ENCODE results near the gene OXNAD1. TPM values are rescaled to one million over a fixed set of nuclear protein-coding genes. Genes with fewer than 3 reads are reported as not detected.
A peak's percentile ranks its signal among the peaks of the same experiment; 100 is the strongest.

Gene OXNAD1
- total RNA-seq, result 109 TPM
- 10 to 100 TPM; 31.1 to 67.1 (median 50.4) TPM for polyA plus RNA-seq

GRCh38 chr3:16264708-16265454 is at the start of gene OXNAD1, which contains the start of gene DPH3:
OXNAD1 (plus strand) TSS chr3:16265212; CDS start chr3:16270953, 5,741 bp downstream.
DPH3 (minus strand) TSS chr3:16264943; CDS start chr3:16264876, 67 bp downstream.
- Histone ChIP-seq H3K4me3 (ENCODE audit: low read depth, low read length) (peak within 1 kb of the TSS; percentile 96), H3K4me1 (ENCODE audit: control insufficient read depth, insufficient read depth, low read length, poor library complexity, severe bottlenecking) (peaks cover 17% of the 10 kb centered on the region), H3K9me3 (ENCODE audit: control insufficient read depth in 2 of 2, low read length in 2 of 2) (no peaks in the 10 kb centered on the region), H3K36me3 (ENCODE audit: control insufficient read depth, insufficient read depth, low read length) (peaks cover 12% of the 10 kb centered on the region), H3K27ac (ENCODE audit: insufficient read depth, low read length, poor library complexity, severe bottlenecking) (peak within 1 kb of the TSS; percentile 94), H3K27me3 (ENCODE audit: control insufficient read depth, insufficient read depth, low read length) (no peaks in the 10 kb centered on the region)
- peak within 1 kb of the TSS; percentile 98 to 99 (median 99) for H3K27ac Mint-ChIP-seq
- ATAC-seq (ENCODE audit: low read depth in 2 of 2) (peak; percentile 95 to 96), DNase-seq (peak; percentile 99 to 100 (median 99))
- peaks cover 6% of the 10 kb centered on the region for H3K36me3 Mint-ChIP-seq
- peaks cover 20 to 47% (median 26%) of the 10 kb centered on the region in 4 donors for H3K4me1 Mint-ChIP-seq
- H3K9me3 Mint-ChIP-seq, result no peaks in the 10 kb centered on the region
- no peaks in the 10 kb centered on the region for H3K27me3 Mint-ChIP-seq
- peak within 1 kb of the TSS; percentile 97 to 100 (median 99) for H3K4me3 Mint-ChIP-seq

- no peaks in the 10 kb centered on the region for H3K27me3 ChIP-seq (ENCODE audit: control insufficient read depth, insufficient read depth, low read length)
- no peak overlapping the region for H3K27ac Mint-ChIP-seq
- H3K27me3 Mint-ChIP-seq, result peaks cover 18% of the 10 kb centered on the region
- H3K36me3 Mint-ChIP-seq, result no peaks in the 10 kb centered on the region
- ATAC-seq (ENCODE audit: low read depth in 2 of 2), result no peak
- H3K9me3 Mint-ChIP-seq, result no peaks in the 10 kb centered on the region
- H3K4me3 Mint-ChIP-seq, result no peak overlapping the region
- DNase-seq, result no peak
- no peaks in the 10 kb centered on the region for H3K36me3 ChIP-seq (ENCODE audit: control insufficient read depth, insufficient read depth, low read length)
- H3K4me1 ChIP-seq (ENCODE audit: control insufficient read depth, insufficient read depth, low read length, poor library complexity, severe bottlenecking), result no peaks in the 10 kb centered on the region
- no peaks in the 10 kb centered on the region for H3K9me3 ChIP-seq (ENCODE audit: control insufficient read depth in 2 of 2, low read length in 2 of 2)
- H3K4me3 ChIP-seq (ENCODE audit: low read depth, low read length), result no peak overlapping the region
- no peaks in the 10 kb centered on the region for H3K4me1 Mint-ChIP-seq
- H3K27ac ChIP-seq (ENCODE audit: insufficient read depth, low read length, poor library complexity, severe bottlenecking), result no peak overlapping the region
Observed at GRCh38 chr3:16216373-16216935, 48.6 kb upstream of the OXNAD1 start.

- Mint-ChIP-seq H3K36me3 (no peaks in the 10 kb centered on the region), H3K4me3 (no peak overlapping the region), H3K9me3 (peaks cover 0 to 4% (median 0%) of the 10 kb centered on the region in 7 donors), H3K27ac (peak overlapping the region in 1 of 3 donors; percentile 22), H3K27me3 (peaks cover 13% of the 10 kb centered on the region), H3K4me1 (no peaks in the 10 kb centered on the region)
- H3K36me3 ChIP-seq (ENCODE audit: control insufficient read depth, insufficient read depth, low read length), result no peaks in the 10 kb centered on the region
- H3K27me3 ChIP-seq (ENCODE audit: control insufficient read depth, insufficient read depth, low read length), result no peaks in the 10 kb centered on the region
- H3K9me3 ChIP-seq (ENCODE audit: control insufficient read depth in 2 of 2, low read length in 2 of 2), result peaks cover 0 to 2% of the 10 kb centered on the region in 2 experiments
- no peaks in the 10 kb centered on the region for H3K4me1 ChIP-seq (ENCODE audit: control insufficient read depth, insufficient read depth, low read length, poor library complexity, severe bottlenecking)
- no peak for ATAC-seq (ENCODE audit: low read depth in 2 of 2)
- no peak overlapping the region for H3K27ac ChIP-seq (ENCODE audit: insufficient read depth, low read length, poor library complexity, severe bottlenecking)
- H3K4me3 ChIP-seq (ENCODE audit: low read depth, low read length), result no peak overlapping the region
- DNase-seq, result no peak
Observed at GRCh38 chr3:16219777-16220176, 45.2 kb upstream of the OXNAD1 start.

- H3K4me1 ChIP-seq (ENCODE audit: control insufficient read depth, insufficient read depth, low read length, poor library complexity, severe bottlenecking), result no peaks in the 10 kb centered on the region
- no peak overlapping the region for H3K4me3 Mint-ChIP-seq
- no peaks in the 10 kb centered on the region for H3K36me3 Mint-ChIP-seq
- no peak overlapping the region for H3K4me3 ChIP-seq (ENCODE audit: low read depth, low read length)
- H3K9me3 ChIP-seq (ENCODE audit: control insufficient read depth in 2 of 2, low read length in 2 of 2), result peaks cover 0 to 2% of the 10 kb centered on the region in 2 experiments
- no peaks in the 10 kb centered on the region for H3K36me3 ChIP-seq (ENCODE audit: control insufficient read depth, insufficient read depth, low read length)
- H3K9me3 Mint-ChIP-seq, result peaks cover 0 to 4% (median 0%) of the 10 kb centered on the region in 7 donors
- H3K27ac Mint-ChIP-seq, result no peak overlapping the region
- no peak for ATAC-seq (ENCODE audit: low read depth in 2 of 2)
- H3K27ac ChIP-seq (ENCODE audit: insufficient read depth, low read length, poor library complexity, severe bottlenecking), result no peak overlapping the region
- no peak for DNase-seq
- H3K4me1 Mint-ChIP-seq, result no peaks in the 10 kb centered on the region
- H3K27me3 ChIP-seq (ENCODE audit: control insufficient read depth, insufficient read depth, low read length), result no peaks in the 10 kb centered on the region
- peaks cover 12% of the 10 kb centered on the region for H3K27me3 Mint-ChIP-seq
Observed at GRCh38 chr3:16221990-16222389, 43.0 kb upstream of the OXNAD1 start.

GRCh38 chr3:16222547-16222946 is 42.5 kb upstream of the OXNAD1 start:
- Histone ChIP-seq H3K4me1 (ENCODE audit: control insufficient read depth, insufficient read depth, low read length, poor library complexity, severe bottlenecking) (no peaks in the 10 kb centered on the region), H3K27ac (ENCODE audit: insufficient read depth, low read length, poor library complexity, severe bottlenecking) (no peak overlapping the region), H3K4me3 (ENCODE audit: low read depth, low read length) (no peak overlapping the region), H3K9me3 (ENCODE audit: control insufficient read depth in 2 of 2, low read length in 2 of 2) (peaks cover 0 to 2% of the 10 kb centered on the region in 2 experiments), H3K27me3 (ENCODE audit: control insufficient read depth, insufficient read depth, low read length) (no peaks in the 10 kb centered on the region), H3K36me3 (ENCODE audit: control insufficient read depth, insufficient read depth, low read length) (no peaks in the 10 kb centered on the region)
- Mint-ChIP-seq H3K36me3 (no peaks in the 10 kb centered on the region), H3K4me3 (no peak overlapping the region), H3K4me1 (no peaks in the 10 kb centered on the region), H3K27me3 (peaks cover 9% of the 10 kb centered on the region), H3K9me3 (peaks cover 0 to 4% (median 0%) of the 10 kb centered on the region in 7 donors), H3K27ac (no peak overlapping the region)
- ATAC-seq (ENCODE audit: low read depth in 2 of 2) (no peak), DNase-seq (no peak)

GRCh38 chr3:16224325-16224724 is 40.7 kb upstream of the OXNAD1 start:
- no peaks in the 10 kb centered on the region for H3K4me1 ChIP-seq (ENCODE audit: control insufficient read depth, insufficient read depth, low read length, poor library complexity, severe bottlenecking)
- H3K27ac ChIP-seq (ENCODE audit: insufficient read depth, low read length, poor library complexity, severe bottlenecking), result no peak overlapping the region
- H3K4me3 ChIP-seq (ENCODE audit: low read depth, low read length), result no peak overlapping the region
- Mint-ChIP-seq H3K4me1 (no peaks in the 10 kb centered on the region), H3K27me3 (peaks cover 17% of the 10 kb centered on the region), H3K36me3 (no peaks in the 10 kb centered on the region), H3K9me3 (peaks cover 0 to 4% (median 0%) of the 10 kb centered on the region in 7 donors), H3K4me3 (no peak overlapping the region), H3K27ac (no peak overlapping the region)
- DNase-seq (no peak), ATAC-seq (ENCODE audit: low read depth in 2 of 2) (no peak)
- no peaks in the 10 kb centered on the region for H3K27me3 ChIP-seq (ENCODE audit: control insufficient read depth, insufficient read depth, low read length)
- no peaks in the 10 kb centered on the region for H3K36me3 ChIP-seq (ENCODE audit: control insufficient read depth, insufficient read depth, low read length)
- H3K9me3 ChIP-seq (ENCODE audit: control insufficient read depth in 2 of 2, low read length in 2 of 2), result peaks cover 0 to 2% of the 10 kb centered on the region in 2 experiments

GRCh38 chr3:16227566-16227965 is 37.4 kb upstream of the OXNAD1 start:
- no peak overlapping the region for H3K4me3 ChIP-seq (ENCODE audit: low read depth, low read length)
- no peaks in the 10 kb centered on the region for H3K36me3 ChIP-seq (ENCODE audit: control insufficient read depth, insufficient read depth, low read length)
- no peaks in the 10 kb centered on the region for H3K4me1 ChIP-seq (ENCODE audit: control insufficient read depth, insufficient read depth, low read length, poor library complexity, severe bottlenecking)
- H3K27ac ChIP-seq (ENCODE audit: insufficient read depth, low read length, poor library complexity, severe bottlenecking), result no peak overlapping the region
- Mint-ChIP-seq H3K36me3 (no peaks in the 10 kb centered on the region), H3K9me3 (peaks cover 0 to 5% (median 0%) of the 10 kb centered on the region in 7 donors), H3K4me1 (no peaks in the 10 kb centered on the region), H3K27me3 (peaks cover 21% of the 10 kb centered on the region), H3K4me3 (no peak overlapping the region), H3K27ac (no peak overlapping the region)
- H3K9me3 ChIP-seq (ENCODE audit: control insufficient read depth in 2 of 2, low read length in 2 of 2), result no peaks in the 10 kb centered on the region
- ATAC-seq (ENCODE audit: low read depth in 2 of 2) (no peak), DNase-seq (no peak)
- H3K27me3 ChIP-seq (ENCODE audit: control insufficient read depth, insufficient read depth, low read length), result no peaks in the 10 kb centered on the region

Data from CD4-positive, CD25-positive, alpha-beta regulatory T cell (primary cell).